K562 (cell line): ENCODE results near the gene SPACA5B. TPM values are rescaled to one million over a fixed set of nuclear protein-coding genes. Genes with fewer than 3 reads are reported as not detected.
"Not testable (repeated sequence)": the region's sequence is repeated elsewhere in the genome, so short reads cannot be mapped to it uniquely, and the experiment has no call there.

Experiments
- ATAC-seq: fragments of 200-7000 bp; cut with Tn5 transposase; 3 replicates; pipeline ENCODE4 v1.9.1; 2020; ENCODE audit warnings: moderate library complexity
- BruUV-seq: library from RNA; stranded (reverse); fragments of 400-500 nt; replicated peaks from 2 replicates; lab custom pipeline; 2021; lab: Mats Ljungman, UMichigan
- CTCF ChIA-PET: fragments of 300-600 bp; formaldehyde crosslinking; extraction: SDS; loops from one replicate; lab custom pipeline; 2021; ENCODE audit warnings: low intra/inter-chr PET ratio; lab: Yijun Ruan, JAX
- POLR2A ChIA-PET: fragments of 300-600, 350-650 bp; sonication (Branson Sonifier 250); formaldehyde crosslinking; extraction: SDS; loops from one replicate; lab custom pipeline; 2021; ENCODE audit warnings: antibody characterized with exemption, inconsistent platforms; lab: Yijun Ruan, JAX
- DNase-seq, 4 experiments: peaks; one replicate each; pipeline versions ENCODE4 v3.0.0 to v3.0.0-alpha.2; 2011 to 2018; ENCODE audit warnings: low spot score in 3 of 4, mixed read lengths in 3 of 4; ENCODE audit errors: extremely low read depth in 1 of 4
- FAIRE-seq: peaks from 2 replicates; lab custom pipeline; 2011; peaks lifted over from hg19 to GRCh38; lab: Jason Lieb, UNC
- H2AFZ ChIP-seq: 2 replicates; pipeline ENCODE4 v1.6.0; 2011; ENCODE audit warnings: low read depth, low read length, control low read depth, inconsistent platforms
- H3K27ac ChIP-seq: fragments of 200-600 bp; 3 replicates; pipeline ENCODE4 v1.8.0; 2011; ENCODE audit warnings: low read depth, mild to moderate bottlenecking, control low read depth, inconsistent platforms, low read length, moderate library complexity, mixed read lengths; ENCODE audit errors: extremely low read depth
- H3K27me3 ChIP-seq, 2 experiments: fragments of 300-600 bp in 1 of 2; 2 replicates in 1 of 2; 3 replicates in 1 of 2; pipeline versions ENCODE4 v1.6.0 to v1.8.0; 2011; ENCODE audit warnings: inconsistent platforms in 2 of 2, low read length in 2 of 2, mild to moderate bottlenecking in 1 of 2, mixed read lengths in 1 of 2, moderate library complexity in 1 of 2; ENCODE audit not compliant: control insufficient read depth in 2 of 2, insufficient read depth in 2 of 2
- H3K36me3 ChIP-seq: fragments of 300-600 bp; 3 replicates; pipeline ENCODE4 v1.8.0; 2011; ENCODE audit warnings: mild to moderate bottlenecking, low read length, inconsistent platforms; ENCODE audit not compliant: control insufficient read depth, insufficient read depth
- H3K4me1 ChIP-seq, 2 experiments: fragments of 200-600 bp in 1 of 2; replicated peaks in 1 of 2; 2 replicates in 1 of 2; 3 replicates in 1 of 2; pipeline versions ENCODE4 v1.5.1 to v1.8.0; 2011; ENCODE audit warnings: inconsistent platforms in 2 of 2, low read length in 2 of 2, mild to moderate bottlenecking in 1 of 2, mixed read lengths in 1 of 2, moderate library complexity in 1 of 2; ENCODE audit not compliant: control insufficient read depth in 2 of 2, insufficient read depth in 2 of 2
- H3K4me2 ChIP-seq: 2 replicates; pipeline ENCODE4 v1.6.1; 2011; ENCODE audit warnings: low read length, control low read depth, inconsistent platforms, mixed read lengths; ENCODE audit not compliant: insufficient read depth
- H3K4me3 ChIP-seq: fragments of 200-600 bp; sonication (generic), shearing (Covaris generic); 2 replicates; pipeline ENCODE4 v1.5.1; 2016; ENCODE audit warnings: control low read depth, inconsistent platforms
- H3K79me2 ChIP-seq: fragments of 200-600 bp; 3 replicates; pipeline ENCODE4 v1.8.0; 2011; ENCODE audit warnings: low read length, inconsistent platforms; ENCODE audit not compliant: control insufficient read depth, insufficient read depth
- H3K9ac ChIP-seq, 2 experiments: 2 replicates each; pipeline versions ENCODE4 v1.6.0 to v1.6.1; 2011; ENCODE audit warnings: low read depth in 2 of 2, low read length in 2 of 2, control low read depth in 1 of 2, inconsistent platforms in 1 of 2, mild to moderate bottlenecking in 1 of 2, mixed read lengths in 1 of 2; ENCODE audit not compliant: insufficient read depth in 1 of 2
- H3K9me1 ChIP-seq: one replicate; pipeline ENCODE4 v1.6.0; 2011; ENCODE audit warnings: inconsistent platforms, mild to moderate bottlenecking, low read length, moderate library complexity; ENCODE audit not compliant: control insufficient read depth, insufficient read depth
- H3K9me3 ChIP-seq: replicated peaks from 2 replicates; pipeline ENCODE4 v1.5.1; 2011; ENCODE audit warnings: low read depth, low read length, inconsistent platforms; ENCODE audit not compliant: control insufficient read depth, insufficient read depth
- H4K20me1 ChIP-seq: replicated peaks from 2 replicates; pipeline ENCODE4 v1.6.1; 2011; ENCODE audit warnings: low read length, inconsistent platforms, mixed read lengths; ENCODE audit not compliant: control insufficient read depth, insufficient read depth
- CREM ChIP-seq: IDR thresholded peaks from 2 replicates; pipeline ENCODE4 v1.6.1; 2014; ENCODE audit warnings: antibody characterized with exemption, low read depth
- NR2C1 ChIP-seq, 2 experiments: fragments of 450-650 bp; IDR thresholded peaks; 2 replicates each; pipeline ENCODE4 v1.6.1; 2017; ENCODE audit warnings: mild to moderate bottlenecking in 2 of 2, antibody characterized with exemption in 1 of 2, inconsistent platforms in 1 of 2, missing compliant biosample characterization in 1 of 2, missing genetic modification characterization in 1 of 2
- THAP7 ChIP-seq: fragments of 250-450 bp; sonication (Bioruptor Pico); IDR thresholded peaks from 2 replicates; pipeline ENCODE4 v1.5.0; 2021
- TRIM28 ChIP-seq: fragments of 450-650 bp; IDR thresholded peaks from 2 replicates; pipeline ENCODE4 v1.6.1; 2017
- ZBTB7A ChIP-seq: IDR thresholded peaks from 2 replicates; pipeline ENCODE4 v1.6.1; 2011; ENCODE audit warnings: low read depth, mild to moderate bottlenecking, low read length, moderate library complexity, borderline replicate concordance; ENCODE audit not compliant: control insufficient read depth
- ZEB2 ChIP-seq: fragments of 450-650 bp; IDR thresholded peaks from 2 replicates; pipeline ENCODE4 v1.6.1; 2016
- WGBS: fragments of 100-300 bp; shearing (Covaris generic); methylation state at CpG from one replicate; pipeline ENCODE4 v1.1.6; 2016; ENCODE audit warnings: low coverage, mixed read lengths; ENCODE audit not compliant: insufficient coverage; ENCODE audit errors: missing lambda C conversion rate; 5-methylcytosine and 5-hydroxymethylcytosine counted together
- in situ Hi-C: fragments of 300-500 bp; cut with MboI; formaldehyde crosslinking; loops from 4 replicates; pipeline ENCODE4 v1.15.0; 2018; ENCODE audit warnings: inconsistent platforms, mixed read lengths
- intact Hi-C: fragments of 100-400 bp; cut with micrococcal nuclease; formaldehyde crosslinking; loops from 2 replicates; pipeline ENCODE4 v1.14.2; 2022
- polyA plus RNA-seq, 8 experiments: library from polyadenylated mRNA; depleted of rRNA in 4 of 8; stranded (reverse) in 5 of 8; unstranded in 3 of 8; fragments of >200 nt; fragmentation: Nextera tagmentation in 2 of 8; fragmentation: Illumina TruSeq in 1 of 8; extraction: Ambion mirVana in 2 of 8; extraction: Trizol in 1 of 8; gene quantifications; 2 replicates each; pipeline versions ENCODE4 v1.2.1 to v1.2.3, GENCODE V29; 2011 to 2014; ENCODE audit warnings: inconsistent platforms in 1 of 8, missing spikeins in 1 of 8
- total RNA-seq, 7 experiments: library from RNA; depleted of rRNA in 6 of 7; stranded (reverse); fragments of >200 nt in 6 of 7; fragmentation: Illumina TruSeq in 2 of 7; extraction: Trizol in 2 of 7; gene quantifications; 2 replicates each; pipeline versions ENCODE4 v1.2.1 to v1.2.3, GENCODE V29; 2011 to 2021; ENCODE audit warnings: low replicate concordance in 1 of 7

SPACA5B gene
- total and polyA plus RNA-seq, 9 of the 15 experiments (the other 6 are each of a cell fraction or from before 2014, with no cell fraction given), result not detected

DNA sequence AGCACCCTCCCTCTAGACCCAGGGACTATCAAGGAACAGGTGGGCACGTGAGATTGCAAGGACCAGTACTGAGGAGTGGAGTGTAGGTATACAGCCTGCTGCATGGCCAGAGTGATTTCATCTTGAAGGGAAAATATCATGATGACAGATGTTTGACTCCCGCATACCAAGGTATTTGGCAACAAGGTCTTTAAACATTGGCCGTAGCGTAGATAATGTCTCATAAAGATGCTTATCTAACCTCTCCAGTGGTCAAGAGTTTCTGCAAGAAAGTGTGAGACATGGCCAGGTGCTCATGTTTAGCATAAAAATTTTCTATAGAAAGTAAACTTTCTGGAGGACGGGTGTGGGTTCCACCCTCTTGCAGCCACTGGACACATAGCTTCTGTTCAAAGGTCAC, 40.3 kb upstream of the SPACA5B start:
- no peak overlapping the region for H3K27ac ChIP-seq
- ChIA-PET CTCF (no interaction called here), POLR2A (no interaction called here)
- no peaks in the 10 kb centered on the region for H3K4me1 ChIP-seq
- H4K20me1 ChIP-seq, result no peaks in the 10 kb centered on the region
- in situ Hi-C loops (no loop called here), intact Hi-C loops (no loop called here)
- H3K27me3 ChIP-seq, result no peaks in the 10 kb centered on the region; a peak in 1 of 5 replicates
- no peak overlapping the region for H3K9ac ChIP-seq
- H3K9me1 ChIP-seq, result no peaks in the 10 kb centered on the region
- DNase-seq, result no peak
- 12% methylated on average over 5 of the region's 5 CpGs for WGBS
- H3K4me3 ChIP-seq, result no peak overlapping the region
- no peak overlapping the region for H2AFZ ChIP-seq
- H3K9me3 ChIP-seq, result no peaks in the 10 kb centered on the region
- H3K36me3 ChIP-seq, result no peaks in the 10 kb centered on the region
- no peak for FAIRE-seq
- no peaks in the 10 kb centered on the region for H3K79me2 ChIP-seq
- H3K4me2 ChIP-seq, result no peak overlapping the region
- no peak for TF ChIP-seq NR2C1 (IDR thresholded peaks at IDR 0.05)
- TF ChIP-seq NR2C1 (tag; IDR thresholded peaks at IDR 0.05), result no peak
- no peak for TF ChIP-seq CREM
- no peak for TF ChIP-seq THAP7 (CRISPR knock-in tag)
- TF ChIP-seq TRIM28, result no peak
- TF ChIP-seq ZEB2, result no peak
- TF ChIP-seq ZBTB7A, result no peak
- ATAC-seq, result no peak
- no TSS peak for BruUV-seq

DNA sequence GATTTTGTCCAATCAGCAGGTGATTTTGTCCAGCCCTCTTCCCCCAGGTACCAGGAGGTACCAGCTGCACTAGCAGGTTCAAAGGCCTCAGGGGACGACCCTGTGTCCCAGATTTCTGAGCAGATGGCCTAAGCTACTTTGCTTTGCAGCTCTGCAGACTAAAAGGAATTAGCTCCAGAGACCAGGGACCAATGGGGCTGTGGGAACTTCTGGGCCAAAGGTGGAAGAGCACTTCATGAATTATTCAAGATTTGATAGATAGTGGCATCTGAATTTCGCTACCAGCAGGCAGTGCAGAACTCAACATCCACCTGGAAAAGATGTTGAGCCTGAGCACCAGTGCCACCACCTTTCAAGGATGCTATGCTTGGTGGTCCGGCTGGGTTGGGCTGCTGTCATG, 37.9 kb upstream of the SPACA5B start:
- H2AFZ ChIP-seq, ATAC-seq, H3K4me1 ChIP-seq, H3K9ac ChIP-seq, H3K27ac ChIP-seq, H3K9me3 ChIP-seq, H3K79me2 ChIP-seq, CTCF ChIA-PET, DNase-seq, H3K9me1 ChIP-seq, in situ Hi-C loops, BruUV-seq, intact Hi-C loops, POLR2A ChIA-PET, H3K27me3 ChIP-seq, FAIRE-seq, H3K4me3 ChIP-seq, H4K20me1 ChIP-seq, H3K36me3 ChIP-seq, H3K4me2 ChIP-seq: not testable (repeated sequence)
- WGBS, result 0% methylated on average over 2 of the region's 3 CpGs
